Testis (tissue), 2 donors: ENCODE data around the gene TTLL10.

Experiments
- POLR2A ChIP-seq: fragments of 450-650 bp; IDR thresholded peaks from one replicate; pipeline ENCODE4 v1.6.1; 2017; ENCODE audit warnings: antibody characterized with exemption, mild to moderate bottlenecking, moderate library complexity
- TF ChIP-seq, protein P1 (sequence below), 3 experiments: fragments of 450-650 bp in 2 of 3; fragments of 200-600 bp in 1 of 3; sonication (generic) in 1 of 3; IDR thresholded peaks; one replicate each; pipeline ENCODE4 v1.5.1; 2016 to 2019; ENCODE audit warnings: antibody characterized with exemption in 3 of 3, mild to moderate bottlenecking in 2 of 3, moderate library complexity in 1 of 3

- TF ChIP-seq, protein P1, sequence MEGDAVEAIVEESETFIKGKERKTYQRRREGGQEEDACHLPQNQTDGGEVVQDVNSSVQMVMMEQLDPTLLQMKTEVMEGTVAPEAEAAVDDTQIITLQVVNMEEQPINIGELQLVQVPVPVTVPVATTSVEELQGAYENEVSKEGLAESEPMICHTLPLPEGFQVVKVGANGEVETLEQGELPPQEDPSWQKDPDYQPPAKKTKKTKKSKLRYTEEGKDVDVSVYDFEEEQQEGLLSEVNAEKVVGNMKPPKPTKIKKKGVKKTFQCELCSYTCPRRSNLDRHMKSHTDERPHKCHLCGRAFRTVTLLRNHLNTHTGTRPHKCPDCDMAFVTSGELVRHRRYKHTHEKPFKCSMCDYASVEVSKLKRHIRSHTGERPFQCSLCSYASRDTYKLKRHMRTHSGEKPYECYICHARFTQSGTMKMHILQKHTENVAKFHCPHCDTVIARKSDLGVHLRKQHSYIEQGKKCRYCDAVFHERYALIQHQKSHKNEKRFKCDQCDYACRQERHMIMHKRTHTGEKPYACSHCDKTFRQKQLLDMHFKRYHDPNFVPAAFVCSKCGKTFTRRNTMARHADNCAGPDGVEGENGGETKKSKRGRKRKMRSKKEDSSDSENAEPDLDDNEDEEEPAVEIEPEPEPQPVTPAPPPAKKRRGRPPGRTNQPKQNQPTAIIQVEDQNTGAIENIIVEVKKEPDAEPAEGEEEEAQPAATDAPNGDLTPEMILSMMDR (IDR thresholded peaks at IDR 0.05) = no peak
- TF ChIP-seq POLR2A = no peak
Observed at GRCh38 chr1:1199141-1199960, 25.7 kb downstream of the TTLL10 start.
